D721Med (cell line): ENCODE measurements around the gene ADCY9.

Source experiments
- DNase-seq: peaks from one replicate; pipeline ENCODE4 v3.0.0; 2011; ENCODE audit warnings: low spot score; ENCODE audit not compliant: insufficient read length
- FAIRE-seq: peaks from 2 replicates; lab custom pipeline; 2011; peaks lifted over from hg19 to GRCh38; lab: Jason Lieb, UNC
- TF ChIP-seq, protein P1 (sequence below): IDR thresholded peaks from 2 replicates; pipeline ENCODE4 v1.5.1; 2012; ENCODE audit warnings: mild to moderate bottlenecking, control low read depth; ENCODE audit not compliant: insufficient read depth; ENCODE audit errors: missing control alignments

The ADCY9 gene

DNA sequence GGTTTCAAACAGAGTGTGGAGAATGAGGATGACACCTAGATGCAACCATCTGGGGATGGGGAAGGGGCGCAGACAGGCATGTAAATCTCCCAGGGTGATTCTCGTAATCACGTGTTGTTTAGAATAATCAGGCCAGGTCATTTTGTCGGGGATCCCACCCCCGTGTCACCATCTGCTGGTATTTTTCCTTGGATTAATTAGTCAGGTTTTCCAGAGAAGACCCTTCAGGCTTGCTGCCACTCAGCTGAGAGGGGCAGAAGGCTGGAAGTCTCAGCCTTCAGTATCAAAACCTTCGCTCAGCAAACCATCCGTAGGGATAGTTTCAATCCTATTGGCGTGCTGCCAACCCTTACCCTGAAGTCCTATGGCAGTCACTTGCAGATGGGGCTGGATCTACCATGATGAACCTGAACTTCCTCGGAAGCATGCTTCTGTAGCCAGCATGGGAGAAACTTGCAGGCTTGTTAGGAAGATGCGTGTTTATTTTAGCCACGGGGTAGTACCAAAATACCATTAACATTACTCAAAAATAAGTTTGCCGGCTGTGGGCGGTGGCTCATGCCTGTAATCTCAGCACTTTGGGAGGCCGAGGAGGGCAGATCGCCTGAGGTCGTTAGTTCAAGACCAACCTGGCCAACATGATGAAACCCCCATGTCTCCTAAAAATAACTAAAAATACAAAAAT is 7.5 kb upstream of the ADCY9 start:
- TF ChIP-seq, protein P1, sequence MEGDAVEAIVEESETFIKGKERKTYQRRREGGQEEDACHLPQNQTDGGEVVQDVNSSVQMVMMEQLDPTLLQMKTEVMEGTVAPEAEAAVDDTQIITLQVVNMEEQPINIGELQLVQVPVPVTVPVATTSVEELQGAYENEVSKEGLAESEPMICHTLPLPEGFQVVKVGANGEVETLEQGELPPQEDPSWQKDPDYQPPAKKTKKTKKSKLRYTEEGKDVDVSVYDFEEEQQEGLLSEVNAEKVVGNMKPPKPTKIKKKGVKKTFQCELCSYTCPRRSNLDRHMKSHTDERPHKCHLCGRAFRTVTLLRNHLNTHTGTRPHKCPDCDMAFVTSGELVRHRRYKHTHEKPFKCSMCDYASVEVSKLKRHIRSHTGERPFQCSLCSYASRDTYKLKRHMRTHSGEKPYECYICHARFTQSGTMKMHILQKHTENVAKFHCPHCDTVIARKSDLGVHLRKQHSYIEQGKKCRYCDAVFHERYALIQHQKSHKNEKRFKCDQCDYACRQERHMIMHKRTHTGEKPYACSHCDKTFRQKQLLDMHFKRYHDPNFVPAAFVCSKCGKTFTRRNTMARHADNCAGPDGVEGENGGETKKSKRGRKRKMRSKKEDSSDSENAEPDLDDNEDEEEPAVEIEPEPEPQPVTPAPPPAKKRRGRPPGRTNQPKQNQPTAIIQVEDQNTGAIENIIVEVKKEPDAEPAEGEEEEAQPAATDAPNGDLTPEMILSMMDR = no peak
- FAIRE-seq (no peak), DNase-seq (no peak)

DNA sequence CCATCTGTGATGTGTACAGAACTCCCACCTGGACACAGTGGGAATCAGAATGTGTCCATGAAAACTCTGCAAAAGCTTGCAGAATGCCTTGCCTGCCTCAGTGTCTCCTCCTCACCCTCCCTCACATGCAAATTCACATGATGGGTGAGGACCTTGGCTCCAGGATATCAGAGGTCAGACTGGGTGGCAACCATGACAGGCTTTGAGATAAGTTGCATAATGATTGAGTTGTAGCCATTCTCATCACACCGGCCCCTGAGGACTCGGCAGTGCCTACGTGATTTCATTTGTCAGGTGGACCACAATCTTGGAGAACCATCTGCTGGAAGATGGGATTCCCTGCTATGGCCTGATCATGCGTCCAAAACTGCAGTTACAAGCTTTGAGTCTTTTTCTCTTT is 3.9 kb upstream of the ADCY9 start:
- no peak for FAIRE-seq
- no peak for DNase-seq
- TF ChIP-seq, protein P1 = no peak

DNA sequence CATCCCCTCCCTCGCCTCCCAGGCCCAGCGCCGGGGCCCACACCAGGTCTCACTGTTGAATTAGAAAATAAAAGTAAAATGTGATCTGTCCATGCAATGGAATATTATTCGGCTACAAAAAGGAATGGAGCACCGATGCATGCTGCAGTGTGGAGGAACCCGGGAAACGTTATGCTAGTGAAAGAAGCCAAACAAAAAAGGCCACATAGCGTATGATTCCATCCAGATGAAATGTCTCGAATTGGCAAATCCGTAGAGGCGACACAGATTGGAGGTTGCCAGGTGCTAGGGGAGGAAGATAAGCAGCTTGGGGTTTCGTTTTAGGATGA is 972 bp upstream of the ADCY9 start:
- DNase-seq = no peak

DNA sequence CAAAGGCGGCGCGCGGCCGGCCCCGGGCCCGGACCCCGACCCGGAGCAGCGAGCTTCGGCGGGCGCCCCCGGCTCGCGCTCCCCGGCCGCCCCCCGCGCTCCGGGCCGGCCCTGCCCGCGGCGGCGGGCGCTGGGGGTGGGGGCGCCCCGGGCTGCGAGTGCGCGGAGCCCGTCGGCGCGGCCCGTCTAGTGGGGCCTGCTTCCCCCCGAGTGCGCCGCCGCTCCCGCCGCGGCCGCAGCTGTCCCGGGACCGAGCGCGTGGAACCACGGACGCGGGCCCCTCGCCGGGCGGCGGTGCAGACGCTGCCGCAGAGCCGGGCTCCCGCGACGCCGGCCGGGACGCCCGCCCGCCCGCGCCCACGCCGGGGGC is 308 bp downstream of the ADCY9 start:
- TF ChIP-seq, protein P1 = no peak
- DNase-seq (no peak), FAIRE-seq (no peak)

More for the DNA sequence above, 972 bp upstream of the ADCY9 start:
- TF ChIP-seq, protein P1 = no peak
- peak; percentile 69 for FAIRE-seq

DNA sequence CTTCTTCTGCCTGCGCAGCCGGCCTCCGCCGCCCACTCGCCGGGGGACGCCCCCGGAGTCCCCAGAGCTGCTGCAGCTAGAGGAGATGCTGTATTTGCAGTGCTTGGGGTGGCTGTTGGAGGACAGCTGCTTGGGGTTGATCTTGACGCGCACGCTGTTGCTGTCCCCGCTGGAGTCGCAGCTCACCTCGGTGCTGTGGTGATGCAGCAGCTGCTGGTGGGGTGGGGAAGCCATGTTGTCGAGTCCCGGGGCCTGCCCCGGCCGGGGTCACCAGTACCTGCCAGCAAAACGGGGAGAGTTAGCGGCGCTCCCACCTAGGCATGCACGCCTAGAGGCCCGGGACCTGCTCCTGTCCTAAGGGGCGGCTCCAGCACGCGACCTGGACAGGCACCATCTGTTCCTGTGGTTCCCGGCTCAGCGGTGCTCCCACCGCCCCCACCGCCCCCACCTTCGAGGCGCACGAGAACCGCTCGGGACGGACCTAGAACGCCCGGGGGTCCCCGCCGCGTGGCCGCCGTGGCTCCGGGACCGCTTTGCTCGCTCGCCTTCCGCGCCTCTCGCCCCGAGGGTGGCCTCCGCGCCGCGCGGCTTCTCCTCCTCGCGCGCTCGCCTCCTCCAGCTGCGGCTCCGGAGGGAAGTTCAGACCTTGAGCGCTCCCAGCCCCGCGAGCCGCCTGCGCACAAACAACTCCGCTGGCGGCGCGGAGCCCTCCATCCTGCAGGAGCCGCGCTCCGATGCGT is 863 bp downstream of the ADCY9 start:
- DNase-seq (peak; percentile 53), FAIRE-seq (no peak)
- TF ChIP-seq, protein P1 = no peak

DNA sequence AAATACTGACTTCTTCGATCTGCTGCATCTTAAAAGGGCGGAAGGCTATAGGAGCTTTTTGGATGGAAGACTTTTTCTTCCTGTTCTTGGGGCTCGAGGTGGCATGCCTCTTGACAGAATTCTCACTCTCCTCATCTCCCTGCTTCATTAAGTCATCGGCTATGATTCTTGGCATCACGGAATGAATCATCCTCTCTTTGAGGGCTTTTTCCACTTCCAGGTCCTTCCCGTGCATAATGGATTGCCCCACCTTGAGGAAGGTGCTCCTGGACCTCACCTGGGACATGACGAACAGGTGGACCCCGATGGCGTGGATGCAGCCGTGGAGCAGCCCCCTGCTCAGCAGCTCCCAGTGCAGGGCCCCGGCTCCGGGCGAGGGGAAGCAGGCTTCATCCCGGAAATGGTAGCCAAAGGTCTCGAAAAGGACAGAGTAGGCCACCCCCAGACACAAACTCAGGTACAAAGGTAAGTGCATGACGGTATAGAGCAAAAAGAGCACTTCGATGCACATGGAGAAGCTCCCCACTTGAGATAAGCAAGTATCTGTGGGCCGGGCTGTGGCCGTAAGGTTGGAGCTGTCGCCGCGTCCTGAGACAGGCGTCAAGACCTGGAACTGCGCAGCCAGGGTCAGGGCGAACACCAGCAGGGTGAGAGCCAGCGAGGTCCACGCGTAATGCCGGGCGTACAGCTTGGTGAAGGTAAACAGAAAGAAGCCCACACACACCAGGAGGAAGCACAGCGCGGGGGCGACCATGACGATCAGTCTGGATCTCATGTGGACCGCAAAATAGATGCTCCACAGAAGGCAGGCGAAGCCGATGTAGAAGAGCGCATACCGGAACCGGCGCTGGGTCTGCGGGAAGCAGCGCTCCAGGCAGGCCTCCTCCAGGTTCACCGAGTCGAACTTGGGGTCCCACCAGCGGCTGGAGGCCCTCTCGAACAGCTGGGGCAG is 1.7 kb downstream of the ADCY9 start:
- DNase-seq (no peak), FAIRE-seq (no peak)
- TF ChIP-seq, protein P1 = no peak
